HUES6 (cell line): ENCODE measurements around the gene GRHPR.

Source experiments
- H3K27ac ChIP-seq: 2 replicates; pipeline ENCODE4 v1.7.0; 2013; ENCODE audit warnings: low read depth, mild to moderate bottlenecking, low read length, inconsistent platforms
- H3K27me3 ChIP-seq: 2 replicates; pipeline ENCODE4 v1.6.1; 2013; ENCODE audit warnings: low read length; ENCODE audit not compliant: control insufficient read depth, insufficient read depth
- H3K36me3 ChIP-seq: 2 replicates; pipeline ENCODE4 v1.6.1; 2013; ENCODE audit warnings: low read length; ENCODE audit not compliant: control insufficient read depth, insufficient read depth
- H3K4me1 ChIP-seq: 2 replicates; pipeline ENCODE4 v1.6.1; 2013; ENCODE audit warnings: low read length; ENCODE audit not compliant: control insufficient read depth, insufficient read depth
- H3K4me3 ChIP-seq: 2 replicates; pipeline ENCODE4 v1.5.1; 2013; ENCODE audit warnings: low read depth, low read length
- H3K9ac ChIP-seq: one replicate; pipeline ENCODE4 v1.6.1; 2013; ENCODE audit warnings: mild to moderate bottlenecking, low read length
- H3K9me3 ChIP-seq: 2 replicates; pipeline ENCODE4 v1.6.1; 2013; ENCODE audit warnings: low read depth, low read length; ENCODE audit not compliant: control insufficient read depth, insufficient read depth

The GRHPR gene

DNA sequence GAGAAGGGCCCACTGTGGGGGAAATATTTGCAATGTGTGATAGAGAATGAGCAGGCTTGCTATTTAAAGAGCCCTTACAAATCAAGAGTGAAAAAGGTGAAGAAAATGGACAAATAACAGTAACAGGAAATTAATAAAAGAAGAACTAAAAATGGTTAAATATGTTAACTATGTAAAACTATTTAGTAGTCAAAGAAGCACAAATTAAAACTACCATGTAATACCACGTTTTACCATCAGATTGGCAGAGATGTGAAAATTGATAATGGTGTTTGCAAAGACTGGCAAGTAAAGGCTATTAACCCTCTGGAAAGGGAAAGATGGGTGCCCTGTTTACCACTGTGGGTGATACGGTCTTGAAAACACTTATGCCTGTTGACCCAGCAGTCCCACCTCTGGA, 23.2 kb upstream of the GRHPR start:
- no peaks in the 10 kb centered on the region for H3K9me3 ChIP-seq
- H3K9ac ChIP-seq = no peak overlapping the region
- no peaks in the 10 kb centered on the region for H3K27me3 ChIP-seq
- H3K27ac ChIP-seq = no peak overlapping the region
- H3K4me1 ChIP-seq = no peaks in the 10 kb centered on the region
- H3K4me3 ChIP-seq = no peak overlapping the region
- no peaks in the 10 kb centered on the region for H3K36me3 ChIP-seq

DNA sequence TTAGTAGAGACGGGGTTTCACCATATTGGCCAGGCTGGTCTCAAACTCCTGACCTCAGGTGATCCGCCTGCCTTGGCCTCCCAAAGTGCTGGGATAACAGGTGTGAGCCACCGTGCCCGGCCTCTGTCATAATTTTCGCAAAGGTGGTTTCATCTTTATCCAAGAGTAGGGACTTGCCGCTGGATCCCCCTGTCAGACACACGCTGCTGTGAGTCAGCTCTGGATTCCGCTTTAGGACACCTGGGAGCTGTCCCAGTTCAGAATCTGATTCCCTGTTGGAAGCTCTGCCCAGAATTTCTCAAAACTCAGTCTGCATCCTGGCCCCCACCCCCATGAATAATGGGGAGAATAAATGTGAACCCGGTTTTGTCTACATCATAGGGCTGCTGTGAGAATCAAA, 17.9 kb upstream of the GRHPR start:
- H3K36me3 ChIP-seq = no peaks in the 10 kb centered on the region
- H3K9ac ChIP-seq = no peak overlapping the region
- no peaks in the 10 kb centered on the region for H3K27me3 ChIP-seq
- H3K4me1 ChIP-seq = no peaks in the 10 kb centered on the region
- H3K4me3 ChIP-seq = no peak overlapping the region
- H3K27ac ChIP-seq = no peak overlapping the region
- H3K9me3 ChIP-seq = no peaks in the 10 kb centered on the region

DNA sequence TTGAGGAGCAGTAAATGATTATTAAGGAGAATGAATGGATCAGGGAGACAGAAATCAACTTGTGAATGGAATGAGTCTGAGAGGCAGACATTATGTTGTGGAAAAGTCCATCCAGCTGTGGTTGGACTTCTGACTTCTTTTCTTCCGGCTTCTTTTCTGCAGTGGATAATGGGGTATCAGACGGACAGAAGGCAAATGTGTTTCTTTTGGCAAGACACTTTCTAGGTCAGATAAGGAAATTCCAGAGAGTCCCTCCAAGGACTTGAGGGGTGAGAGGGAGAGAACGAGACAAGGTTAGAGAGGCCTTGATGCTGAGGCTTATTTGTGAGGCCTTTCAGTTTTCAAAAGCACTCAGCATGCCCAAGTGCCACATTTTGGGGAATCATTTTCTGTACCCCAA, 17.1 kb upstream of the GRHPR start:
- Histone ChIP-seq H3K9ac (no peak overlapping the region), H3K27me3 (no peaks in the 10 kb centered on the region)

DNA sequence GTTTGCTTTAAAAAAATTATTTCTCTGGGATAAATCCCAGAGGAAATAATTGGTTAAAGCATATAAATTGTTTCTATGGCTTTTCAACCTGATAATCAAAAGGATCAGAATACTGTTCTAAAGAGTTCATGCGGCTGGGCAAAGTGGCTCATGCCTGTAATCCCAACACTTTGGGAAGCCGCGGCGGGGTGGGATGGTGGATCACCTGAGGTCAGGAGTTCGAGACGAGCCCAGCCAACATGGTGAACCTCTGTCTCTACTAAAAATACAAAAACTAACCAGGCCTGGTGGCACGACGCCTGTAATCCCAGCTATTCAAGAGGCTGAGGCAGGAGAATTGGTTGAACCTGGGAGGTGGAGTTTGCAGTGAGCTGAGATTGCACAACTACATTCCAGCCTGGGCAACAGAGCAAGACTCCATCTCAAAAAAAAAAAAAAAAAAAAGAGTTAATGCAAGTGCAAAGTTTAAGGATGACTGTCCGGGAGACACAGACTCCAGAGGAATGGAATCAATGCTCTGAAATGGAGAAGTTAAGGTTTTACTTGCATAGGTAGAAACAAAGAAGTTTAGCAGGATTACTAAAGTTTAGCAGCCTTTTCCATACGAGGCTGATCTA, 16.6 kb upstream of the GRHPR start:
- H3K4me3 ChIP-seq = no peak overlapping the region
- H3K4me1 ChIP-seq = peaks cover 1% of the 10 kb centered on the region; the same call in 1 of the 2 replicates
- no peak overlapping the region for H3K9ac ChIP-seq
- no peaks in the 10 kb centered on the region for H3K36me3 ChIP-seq
- no peaks in the 10 kb centered on the region for H3K27me3 ChIP-seq
- no peaks in the 10 kb centered on the region for H3K9me3 ChIP-seq
- no peak overlapping the region for H3K27ac ChIP-seq

More for the DNA sequence above, 17.1 kb upstream of the GRHPR start:
- no peaks in the 10 kb centered on the region for H3K4me1 ChIP-seq
- H3K9me3 ChIP-seq = no peaks in the 10 kb centered on the region
- no peak overlapping the region for H3K4me3 ChIP-seq
- no peaks in the 10 kb centered on the region for H3K36me3 ChIP-seq
- H3K27ac ChIP-seq = no peak overlapping the region

DNA sequence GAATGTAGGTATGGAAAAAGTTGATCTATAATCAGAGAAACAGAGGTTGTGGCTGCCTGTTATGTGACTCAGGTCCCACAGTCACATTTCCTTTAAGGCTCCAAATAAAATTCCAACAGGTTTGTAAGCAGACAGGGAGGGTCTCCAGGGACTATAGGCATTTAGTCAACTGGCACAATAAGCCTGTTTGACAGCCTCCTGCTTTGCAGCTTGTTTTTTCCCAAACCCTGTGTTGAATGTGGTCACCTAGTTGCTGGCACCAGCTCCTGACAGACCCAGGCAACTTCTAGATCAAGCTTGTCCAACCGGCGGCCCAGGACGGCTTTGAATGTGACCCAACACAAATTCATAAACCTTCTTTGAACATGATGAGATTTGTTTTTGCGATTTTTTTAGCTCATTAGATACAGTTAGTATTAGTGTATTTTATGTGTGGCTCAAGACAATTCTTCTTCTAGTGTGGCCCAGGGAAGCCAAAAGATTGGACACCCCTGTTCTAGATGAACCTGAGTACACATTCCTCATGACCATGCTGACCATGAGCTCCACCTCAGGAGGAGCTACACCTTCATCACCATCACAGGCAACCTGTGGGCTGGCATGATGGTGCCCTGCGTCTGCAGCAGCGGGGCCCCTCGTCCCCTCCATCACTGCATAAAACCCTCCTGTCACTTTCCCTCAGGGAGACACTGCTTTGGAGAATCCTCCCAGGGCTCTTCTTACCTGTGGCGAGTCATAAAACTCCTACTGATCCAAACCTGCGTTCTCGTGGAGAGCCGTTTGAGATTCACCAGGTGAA, 15.7 kb upstream of the GRHPR start:
- Histone ChIP-seq H3K9me3 (no peaks in the 10 kb centered on the region), H3K4me1 (peaks cover 4% of the 10 kb centered on the region; the same call in 1 of the 2 replicates), H3K9ac (no peak overlapping the region), H3K27me3 (no peaks in the 10 kb centered on the region), H3K27ac (no peak overlapping the region), H3K36me3 (no peaks in the 10 kb centered on the region), H3K4me3 (no peak overlapping the region)

DNA sequence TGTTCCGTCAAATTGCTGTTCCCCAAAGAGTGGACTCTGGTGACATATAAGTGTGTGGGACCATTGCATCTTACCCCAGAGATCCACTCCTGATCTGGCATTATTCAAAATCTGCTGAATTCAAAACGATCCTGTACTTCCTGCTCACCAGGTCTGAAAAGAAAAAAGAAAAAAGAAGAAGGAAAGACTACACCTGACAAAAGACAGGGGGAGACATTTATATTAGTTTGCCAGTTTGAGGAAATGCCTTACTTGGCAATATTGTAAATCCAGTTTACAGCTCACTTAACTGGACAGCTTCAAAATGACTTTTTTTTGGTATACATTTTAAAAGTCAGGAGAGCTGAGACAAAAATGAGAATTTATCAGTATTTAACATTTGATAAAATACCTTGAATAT, 15.0 kb upstream of the GRHPR start:
- Histone ChIP-seq H3K9ac (no peak overlapping the region), H3K27ac (no peak overlapping the region), H3K4me3 (no peak overlapping the region), H3K36me3 (no peaks in the 10 kb centered on the region), H3K4me1 (peaks cover 4% of the 10 kb centered on the region; the same call in 1 of the 2 replicates), H3K9me3 (no peaks in the 10 kb centered on the region), H3K27me3 (no peaks in the 10 kb centered on the region)

DNA sequence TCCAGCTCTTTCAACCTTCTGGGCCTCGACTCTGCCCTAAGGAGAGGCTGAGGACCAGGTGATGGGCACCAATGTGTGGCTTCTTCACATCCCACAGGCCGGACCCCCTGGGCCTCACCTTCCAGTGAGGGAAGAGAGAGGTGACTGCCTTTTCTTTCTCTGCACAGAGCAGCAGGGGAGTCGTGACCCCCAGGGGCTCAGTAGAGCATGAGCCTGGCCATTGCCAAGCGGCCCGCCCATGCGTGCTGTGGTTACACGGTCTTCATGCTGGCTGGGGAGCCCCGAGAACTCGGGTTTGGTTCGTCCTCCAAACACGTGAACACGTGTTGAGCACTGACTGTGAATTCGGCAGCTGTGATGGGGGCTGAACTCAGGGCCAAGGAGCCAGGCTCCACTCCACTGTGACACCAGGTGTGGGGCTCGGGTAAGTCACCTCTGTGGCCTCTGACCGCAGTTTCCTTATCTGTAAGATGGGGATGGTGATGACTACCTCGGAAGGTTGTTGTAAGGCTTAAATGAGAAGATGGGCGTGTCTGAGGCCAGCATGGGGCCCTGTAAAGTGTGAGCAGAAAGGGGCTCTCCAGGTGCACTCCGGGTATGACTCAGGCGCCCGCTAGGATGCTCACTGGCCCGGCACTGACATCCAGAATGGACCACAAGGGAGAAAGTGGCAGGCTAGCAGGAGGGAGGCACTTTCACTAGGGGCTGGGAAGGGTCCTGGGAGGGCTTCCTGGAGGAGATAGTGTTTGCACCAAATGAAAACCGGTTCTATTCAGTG, 13.4 kb upstream of the GRHPR start:
- no peak overlapping the region for H3K4me3 ChIP-seq
- peaks cover 4% of the 10 kb centered on the region; the same call in 1 of the 2 replicates for H3K4me1 ChIP-seq
- H3K27me3 ChIP-seq = no peaks in the 10 kb centered on the region
- H3K27ac ChIP-seq = no peak overlapping the region
- no peaks in the 10 kb centered on the region for H3K36me3 ChIP-seq
- no peaks in the 10 kb centered on the region for H3K9me3 ChIP-seq
- H3K9ac ChIP-seq = no peak overlapping the region

DNA sequence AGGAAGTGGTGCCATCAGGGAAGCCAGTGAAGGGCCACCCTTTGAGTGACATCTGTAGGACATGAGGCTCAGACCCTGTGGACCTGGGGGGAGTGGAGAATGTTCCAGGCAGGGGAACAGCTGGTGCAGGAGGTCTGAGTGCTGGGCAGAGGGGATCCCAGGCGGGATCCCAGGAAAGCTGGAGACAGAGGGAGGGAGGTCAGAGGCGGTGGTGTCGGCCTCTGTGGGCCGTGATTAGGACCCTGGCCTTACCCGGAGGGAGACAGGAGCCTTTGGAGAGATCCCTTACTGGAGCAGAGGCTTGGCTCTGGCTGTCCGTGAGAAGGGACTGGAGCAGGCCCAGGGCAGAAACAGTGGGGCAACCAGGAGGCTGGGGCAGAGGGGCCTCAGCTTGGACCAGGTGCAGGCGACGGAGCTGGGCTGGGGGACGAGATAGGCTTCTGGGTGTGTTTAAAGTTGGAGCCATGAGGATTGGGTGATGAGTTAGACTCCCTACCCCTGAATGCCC, 12.1 kb upstream of the GRHPR start:
- no peaks in the 10 kb centered on the region for H3K27me3 ChIP-seq
- no peaks in the 10 kb centered on the region for H3K9me3 ChIP-seq
- no peak overlapping the region for H3K9ac ChIP-seq
- H3K4me3 ChIP-seq = no peak overlapping the region
- no peak overlapping the region for H3K27ac ChIP-seq
- no peaks in the 10 kb centered on the region for H3K36me3 ChIP-seq
- peaks cover 13% of the 10 kb centered on the region for H3K4me1 ChIP-seq

DNA sequence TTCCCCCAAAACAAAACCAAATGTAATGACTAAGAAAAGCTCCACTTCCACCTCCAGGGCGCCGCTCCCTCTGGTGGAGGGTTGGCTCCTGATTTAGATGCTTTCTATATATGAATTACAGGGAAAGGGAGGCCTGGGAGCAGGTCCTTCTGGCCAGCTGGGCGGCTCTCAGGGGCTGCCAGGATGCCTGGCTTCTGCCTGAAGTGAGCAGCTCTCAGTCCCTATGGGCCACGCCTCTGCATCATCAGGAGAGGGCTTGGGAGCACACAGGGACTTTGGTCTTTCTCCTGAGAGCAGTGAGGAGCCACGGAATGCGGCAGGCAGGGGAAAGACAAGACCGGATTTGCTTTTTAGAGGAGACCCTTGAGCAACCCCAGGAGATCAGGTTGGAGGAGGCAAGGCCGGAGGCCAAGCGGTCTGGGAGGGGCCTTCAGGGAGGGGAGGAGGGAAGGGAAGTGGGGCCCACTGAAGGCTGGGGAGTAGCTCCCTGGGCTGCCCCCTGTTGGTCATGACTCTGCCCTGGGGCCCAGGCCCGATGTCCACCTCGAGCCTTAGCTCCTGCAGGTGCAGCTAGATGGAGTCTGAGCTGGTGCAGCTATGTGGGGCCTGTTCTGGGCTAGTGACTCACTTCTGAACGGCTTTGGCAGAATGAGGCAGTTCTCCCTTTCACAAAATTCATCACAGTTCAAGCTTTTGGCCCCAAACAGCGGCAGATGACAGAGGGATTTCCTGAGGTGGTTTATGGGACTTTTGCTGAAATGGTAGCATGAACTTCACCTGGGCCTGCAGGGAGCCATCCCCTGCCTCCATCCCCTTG, 11.3 kb upstream of the GRHPR start:
- no peak overlapping the region for H3K9ac ChIP-seq
- H3K4me3 ChIP-seq = no peak overlapping the region
- peaks cover 20% of the 10 kb centered on the region for H3K4me1 ChIP-seq
- no peak overlapping the region for H3K27ac ChIP-seq
- no peaks in the 10 kb centered on the region for H3K27me3 ChIP-seq
- H3K9me3 ChIP-seq = no peaks in the 10 kb centered on the region
- H3K36me3 ChIP-seq = no peaks in the 10 kb centered on the region

DNA sequence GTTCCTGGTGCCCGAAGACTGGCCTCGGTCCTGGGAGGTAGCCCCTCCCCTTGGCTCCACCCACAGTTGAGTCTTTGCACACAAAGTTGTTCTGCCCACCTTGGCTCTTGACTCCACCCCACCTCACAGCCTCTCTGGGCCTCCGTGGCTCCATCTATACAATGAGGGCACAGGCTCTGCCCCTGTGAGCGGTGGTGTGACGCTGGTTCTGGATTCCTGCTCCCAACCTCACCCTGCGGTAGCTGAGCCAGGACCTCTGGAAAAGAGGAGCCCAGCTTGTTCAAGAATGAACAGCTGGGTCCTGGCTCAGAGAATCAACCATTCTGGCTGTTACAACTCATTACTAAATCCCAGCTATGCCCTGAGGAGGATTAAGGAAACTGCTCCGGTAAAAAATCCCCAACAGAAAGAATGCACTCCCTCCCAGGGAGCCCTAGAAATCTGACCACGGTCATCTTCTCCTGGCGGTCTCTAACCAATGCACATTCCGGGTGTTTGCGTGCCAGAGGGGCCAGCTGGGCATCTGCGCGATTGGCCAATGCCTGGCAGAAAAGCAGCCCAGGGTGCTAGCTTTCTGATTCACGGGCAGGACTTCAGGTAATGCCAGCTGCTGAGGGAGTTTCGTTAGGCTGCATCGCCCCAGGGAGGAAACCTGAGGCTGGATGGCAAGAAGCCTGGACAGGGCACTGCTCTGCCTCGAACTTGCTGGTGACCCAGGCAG, 9.9 kb upstream of the GRHPR start:
- Histone ChIP-seq H3K4me3 (no peak overlapping the region), H3K4me1 (peaks cover 25% of the 10 kb centered on the region), H3K27me3 (no peaks in the 10 kb centered on the region), H3K9ac (no peak overlapping the region), H3K36me3 (no peaks in the 10 kb centered on the region), H3K27ac (no peak overlapping the region), H3K9me3 (no peaks in the 10 kb centered on the region)
